ENCODE measurements around the gene IGF2.

DNA sequence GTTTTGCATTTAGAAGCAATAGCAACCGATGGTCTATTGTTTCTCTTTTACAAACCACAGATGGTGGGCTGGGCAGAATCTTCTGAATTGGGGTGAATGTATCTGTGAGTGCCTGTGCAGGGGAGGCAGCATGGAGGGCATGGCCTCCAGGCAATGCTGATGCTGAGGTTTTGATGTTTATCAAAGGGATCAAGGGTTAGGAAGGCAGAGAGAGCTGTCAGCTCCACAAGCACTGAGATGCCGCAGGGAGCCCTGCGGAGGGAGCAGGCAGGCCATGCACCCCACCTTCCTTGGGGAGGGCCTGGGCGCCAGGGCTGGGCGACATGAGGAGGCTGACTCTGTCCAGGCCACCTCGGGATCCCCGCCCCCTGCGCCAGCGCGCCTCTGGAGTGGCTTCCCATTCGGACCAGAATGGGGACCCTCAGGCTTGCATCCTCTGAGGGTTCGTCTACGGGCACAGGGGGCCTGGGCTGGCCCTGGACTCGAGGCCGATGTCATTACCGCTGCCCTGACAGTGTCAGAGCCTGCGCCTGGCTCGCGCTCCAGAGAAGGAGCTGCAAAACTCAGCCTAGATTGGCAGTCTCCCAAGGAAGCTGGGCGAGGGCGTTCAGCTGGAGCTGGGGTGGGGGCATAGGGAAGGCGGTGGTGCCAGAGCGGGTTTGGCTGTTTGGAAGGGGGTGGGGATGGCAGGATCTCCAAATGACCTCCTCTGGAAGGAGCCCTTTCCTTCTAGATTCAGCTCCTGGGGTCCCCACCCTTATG is 46.3 kb upstream of the IGF2 start:
- TF ChIP-seq, protein P1, sequence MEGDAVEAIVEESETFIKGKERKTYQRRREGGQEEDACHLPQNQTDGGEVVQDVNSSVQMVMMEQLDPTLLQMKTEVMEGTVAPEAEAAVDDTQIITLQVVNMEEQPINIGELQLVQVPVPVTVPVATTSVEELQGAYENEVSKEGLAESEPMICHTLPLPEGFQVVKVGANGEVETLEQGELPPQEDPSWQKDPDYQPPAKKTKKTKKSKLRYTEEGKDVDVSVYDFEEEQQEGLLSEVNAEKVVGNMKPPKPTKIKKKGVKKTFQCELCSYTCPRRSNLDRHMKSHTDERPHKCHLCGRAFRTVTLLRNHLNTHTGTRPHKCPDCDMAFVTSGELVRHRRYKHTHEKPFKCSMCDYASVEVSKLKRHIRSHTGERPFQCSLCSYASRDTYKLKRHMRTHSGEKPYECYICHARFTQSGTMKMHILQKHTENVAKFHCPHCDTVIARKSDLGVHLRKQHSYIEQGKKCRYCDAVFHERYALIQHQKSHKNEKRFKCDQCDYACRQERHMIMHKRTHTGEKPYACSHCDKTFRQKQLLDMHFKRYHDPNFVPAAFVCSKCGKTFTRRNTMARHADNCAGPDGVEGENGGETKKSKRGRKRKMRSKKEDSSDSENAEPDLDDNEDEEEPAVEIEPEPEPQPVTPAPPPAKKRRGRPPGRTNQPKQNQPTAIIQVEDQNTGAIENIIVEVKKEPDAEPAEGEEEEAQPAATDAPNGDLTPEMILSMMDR (IDR thresholded peaks at IDR 0.05) = no peak
- TF ChIP-seq POLR2A (IDR thresholded peaks at IDR 0.05) (no peak), EP300 (IDR thresholded peaks at IDR 0.05) (no peak), POLR2AphosphoS5 (IDR thresholded peaks at IDR 0.05) (no peak)
